ENCODE data around the gene LAMP1.

Gene LAMP1

DNA sequence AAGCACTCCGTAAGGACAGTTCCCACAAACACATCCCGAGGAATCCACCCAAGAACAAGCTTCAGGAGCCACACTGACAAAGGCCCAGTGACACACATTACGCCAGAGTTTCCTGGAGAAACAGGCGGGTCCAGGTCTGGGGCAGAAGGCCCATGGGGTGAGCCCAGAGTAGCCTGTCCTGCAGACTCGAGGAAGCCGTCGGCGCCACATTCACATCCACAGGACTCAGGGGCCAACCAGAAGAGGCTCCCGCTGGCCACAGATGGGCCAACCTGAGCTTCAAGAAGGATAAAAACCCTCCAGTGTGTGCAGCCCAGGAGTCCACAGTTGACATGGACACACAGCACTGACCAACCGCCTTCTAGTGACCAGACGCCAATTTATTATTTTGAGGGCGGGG, 35.6 kb downstream of the LAMP1 start:
- no peak for DNase-seq (ENCODE audit: low spot score)
- TF ChIP-seq, protein P1, sequence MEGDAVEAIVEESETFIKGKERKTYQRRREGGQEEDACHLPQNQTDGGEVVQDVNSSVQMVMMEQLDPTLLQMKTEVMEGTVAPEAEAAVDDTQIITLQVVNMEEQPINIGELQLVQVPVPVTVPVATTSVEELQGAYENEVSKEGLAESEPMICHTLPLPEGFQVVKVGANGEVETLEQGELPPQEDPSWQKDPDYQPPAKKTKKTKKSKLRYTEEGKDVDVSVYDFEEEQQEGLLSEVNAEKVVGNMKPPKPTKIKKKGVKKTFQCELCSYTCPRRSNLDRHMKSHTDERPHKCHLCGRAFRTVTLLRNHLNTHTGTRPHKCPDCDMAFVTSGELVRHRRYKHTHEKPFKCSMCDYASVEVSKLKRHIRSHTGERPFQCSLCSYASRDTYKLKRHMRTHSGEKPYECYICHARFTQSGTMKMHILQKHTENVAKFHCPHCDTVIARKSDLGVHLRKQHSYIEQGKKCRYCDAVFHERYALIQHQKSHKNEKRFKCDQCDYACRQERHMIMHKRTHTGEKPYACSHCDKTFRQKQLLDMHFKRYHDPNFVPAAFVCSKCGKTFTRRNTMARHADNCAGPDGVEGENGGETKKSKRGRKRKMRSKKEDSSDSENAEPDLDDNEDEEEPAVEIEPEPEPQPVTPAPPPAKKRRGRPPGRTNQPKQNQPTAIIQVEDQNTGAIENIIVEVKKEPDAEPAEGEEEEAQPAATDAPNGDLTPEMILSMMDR (IDR thresholded peaks at IDR 0.05; ENCODE audit: extremely low read depth, insufficient read depth, missing control alignments) = no peak
- in situ Hi-C loops (cut with MboI; ENCODE audit: low pct_unique_long_range_greater_than_20kb, low sequenced_read_pairs, unreplicated experiment) = no loop called here

DNA sequence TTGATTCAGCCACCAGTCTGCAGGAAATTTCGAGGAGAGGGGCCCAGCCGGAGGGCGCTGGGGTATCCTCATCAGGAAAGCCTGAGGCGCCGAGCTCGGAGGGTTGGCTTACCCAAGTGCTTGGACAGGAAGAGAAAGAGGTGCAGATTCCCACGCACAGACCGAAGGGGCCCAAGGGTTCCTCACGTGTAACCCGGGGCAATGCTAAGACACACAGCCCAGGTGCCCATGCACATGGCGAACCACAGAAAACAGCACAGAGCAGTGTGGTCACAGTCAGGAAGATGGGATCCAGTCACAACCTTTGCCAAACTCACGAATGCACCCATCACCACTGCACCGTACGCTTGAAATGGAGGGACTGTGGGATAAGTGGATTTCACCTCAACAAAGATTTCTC, 36.0 kb downstream of the LAMP1 start:
- in situ Hi-C loops (cut with MboI; ENCODE audit: low pct_unique_long_range_greater_than_20kb, low sequenced_read_pairs, unreplicated experiment) = no loop called here

DNA sequence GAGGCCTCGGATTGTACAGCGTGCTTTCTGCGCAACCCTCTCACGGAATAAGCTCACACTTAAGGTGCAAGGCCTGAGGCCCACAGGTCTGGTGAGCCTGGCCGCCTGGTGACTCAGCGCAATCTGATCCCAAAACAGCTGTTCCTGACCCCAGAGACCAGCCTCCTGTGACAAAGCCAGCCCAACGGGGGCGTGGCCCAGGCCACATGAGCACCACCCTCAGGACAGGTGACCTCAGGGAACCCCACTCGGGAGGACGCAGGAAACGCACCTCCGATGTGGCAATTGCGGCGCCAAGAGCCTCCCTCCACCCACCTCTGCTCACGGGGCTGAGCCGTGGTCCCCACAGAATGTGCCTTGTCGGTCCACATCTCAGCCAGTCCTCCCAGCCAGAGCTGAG, 40.5 kb downstream of the LAMP1 start:
- TF ChIP-seq, protein P1 (IDR thresholded peaks at IDR 0.05; ENCODE audit: extremely low read depth, insufficient read depth, missing control alignments) = no peak
- no peak for DNase-seq (ENCODE audit: low spot score)
- in situ Hi-C loops (cut with MboI; ENCODE audit: low pct_unique_long_range_greater_than_20kb, low sequenced_read_pairs, unreplicated experiment) = no loop called here

More for the DNA sequence above, 36.0 kb downstream of the LAMP1 start:
- no peak for DNase-seq (ENCODE audit: low spot score)
- TF ChIP-seq, protein P1 (IDR thresholded peaks at IDR 0.05; ENCODE audit: extremely low read depth, insufficient read depth, missing control alignments) = no peak

DNA sequence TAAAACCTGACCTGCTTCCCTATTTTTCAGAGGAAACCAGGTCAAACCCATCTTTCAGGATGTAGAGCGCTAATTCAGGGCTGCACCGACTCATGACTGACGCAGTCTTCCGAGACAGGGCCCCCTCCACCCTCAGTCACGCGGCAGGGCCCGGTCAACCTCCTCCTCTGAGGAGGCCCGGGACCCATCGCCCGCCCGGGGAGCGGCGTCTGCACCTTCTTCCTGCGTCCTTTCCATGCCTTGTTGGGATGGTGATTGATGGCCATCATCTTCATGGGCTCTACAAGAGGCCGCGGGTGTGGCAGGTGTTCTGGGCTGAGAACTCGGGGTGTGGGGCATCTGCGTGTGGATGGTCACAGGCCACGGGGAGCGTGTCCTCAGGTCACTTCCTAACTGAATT, 40.9 kb downstream of the LAMP1 start:
- TF ChIP-seq, protein P1 (IDR thresholded peaks at IDR 0.05; ENCODE audit: extremely low read depth, insufficient read depth, missing control alignments) = no peak
- in situ Hi-C loops (cut with MboI; ENCODE audit: low pct_unique_long_range_greater_than_20kb, low sequenced_read_pairs, unreplicated experiment) = no loop called here
- DNase-seq (ENCODE audit: low spot score) = no peak

DNA sequence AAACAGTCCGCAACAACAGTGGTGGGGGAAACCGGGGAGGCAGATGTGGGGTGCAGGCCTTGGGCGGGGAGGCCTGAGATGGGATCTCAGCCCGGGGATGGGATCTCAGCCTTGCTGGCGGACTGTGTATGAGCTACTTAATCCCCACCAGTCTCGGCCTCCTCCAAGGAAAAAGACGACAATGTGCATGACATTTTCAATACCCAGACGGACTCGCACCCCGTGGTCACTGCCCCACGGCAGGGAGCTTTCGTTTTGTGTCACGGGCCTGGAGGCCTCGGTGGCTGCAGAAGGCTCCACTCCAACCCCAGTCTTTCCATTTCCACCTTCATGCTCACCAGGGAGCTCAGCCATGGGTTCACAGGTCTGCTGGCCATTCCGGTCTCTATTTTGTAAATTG, 41.4 kb downstream of the LAMP1 start:
- no peak for DNase-seq (ENCODE audit: low spot score)
- in situ Hi-C loops (cut with MboI; ENCODE audit: low pct_unique_long_range_greater_than_20kb, low sequenced_read_pairs, unreplicated experiment) = no loop called here
- TF ChIP-seq, protein P1 (IDR thresholded peaks at IDR 0.05; ENCODE audit: extremely low read depth, insufficient read depth, missing control alignments) = no peak

DNA sequence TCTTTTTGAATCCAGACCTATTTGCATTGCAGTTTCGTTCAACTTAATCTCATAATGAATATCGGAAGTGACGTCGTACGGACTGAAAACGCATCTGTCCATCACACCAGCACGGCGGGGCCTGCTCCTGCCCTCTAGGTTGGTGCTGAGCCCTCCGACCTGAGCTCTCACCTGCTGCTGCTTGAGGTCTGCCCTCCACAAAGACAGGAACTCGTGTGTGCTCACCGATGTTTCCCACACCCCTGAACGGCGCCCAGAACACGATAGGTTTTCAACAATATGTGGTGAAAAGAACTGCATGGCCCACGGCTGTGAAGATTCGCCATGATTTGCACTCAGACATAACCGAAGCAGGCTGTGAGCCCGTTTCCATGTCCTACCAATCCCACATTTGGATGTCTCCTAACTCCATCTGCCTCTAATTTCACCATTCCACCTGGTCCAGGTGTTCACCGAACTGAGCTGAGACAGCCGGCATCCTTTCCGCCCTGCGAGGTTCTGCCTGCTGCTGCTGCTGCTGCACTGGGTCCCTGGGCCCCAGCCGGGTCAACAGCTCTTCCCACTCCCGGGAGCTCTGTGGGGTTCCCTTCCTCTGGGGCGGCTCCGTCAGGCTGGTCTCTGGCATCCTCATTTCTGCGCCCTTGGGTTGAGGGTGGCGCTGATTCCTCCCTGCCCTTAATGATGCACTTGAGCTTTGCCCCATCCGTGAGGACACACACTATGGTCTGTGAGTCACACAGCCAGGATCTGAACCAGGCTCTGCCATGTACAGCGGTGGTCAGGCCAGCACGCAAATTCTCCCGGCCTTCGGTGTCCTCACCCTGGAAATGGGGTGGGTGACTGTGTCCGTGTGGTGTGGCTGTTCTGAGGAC, 46.0 kb downstream of the LAMP1 start:
- in situ Hi-C loops (cut with MboI; ENCODE audit: low pct_unique_long_range_greater_than_20kb, low sequenced_read_pairs, unreplicated experiment) = no loop called here
- TF ChIP-seq, protein P1 (IDR thresholded peaks at IDR 0.05; ENCODE audit: extremely low read depth, insufficient read depth, missing control alignments) = no peak
- DNase-seq (ENCODE audit: low spot score) = no peak

Data from GM13977 (cell line).